ENCODE data around the gene S100P.

Gene S100P

DNA sequence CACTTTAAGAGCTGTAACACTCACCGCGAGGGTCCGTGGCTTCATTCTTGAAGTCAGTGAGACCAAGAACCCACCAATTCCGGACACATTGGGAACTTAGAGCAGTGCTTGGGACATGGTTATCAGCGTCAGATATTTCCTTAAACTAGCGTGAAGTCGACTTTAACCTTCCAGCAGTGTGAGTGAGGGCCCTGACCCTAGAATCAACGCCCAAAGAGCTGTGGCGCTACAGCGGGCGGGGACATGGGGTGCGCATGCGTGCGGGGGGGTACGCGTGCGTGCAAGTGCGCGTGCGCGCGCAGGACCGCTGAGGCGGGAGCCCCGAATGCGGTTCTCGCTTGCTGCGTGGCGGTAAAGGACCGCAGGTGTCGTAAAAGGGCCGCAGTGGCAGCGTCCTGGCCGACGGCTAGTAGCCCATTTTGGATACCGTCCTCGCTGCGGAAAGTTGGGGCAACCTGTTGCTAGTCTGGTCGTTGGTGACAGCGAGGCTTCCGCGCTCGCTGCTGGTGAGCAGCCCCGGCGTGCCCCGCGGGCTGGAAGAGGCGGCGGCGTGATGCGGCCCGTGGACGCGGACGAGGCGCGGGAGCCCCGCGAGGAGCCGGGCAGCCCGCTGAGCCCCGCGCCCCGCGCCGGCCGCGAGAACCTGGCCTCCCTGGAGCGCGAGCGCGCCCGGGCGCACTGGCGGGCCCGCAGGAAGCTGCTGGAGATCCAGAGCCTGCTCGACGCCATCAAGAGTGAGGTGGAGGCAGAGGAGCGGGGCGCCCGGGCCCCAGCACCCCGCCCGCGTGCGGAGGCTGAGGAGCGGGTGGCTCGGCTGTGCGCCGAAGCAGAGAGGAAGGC, 19.8 kb upstream of the S100P start:
- DNase-seq: no peak

DNA sequence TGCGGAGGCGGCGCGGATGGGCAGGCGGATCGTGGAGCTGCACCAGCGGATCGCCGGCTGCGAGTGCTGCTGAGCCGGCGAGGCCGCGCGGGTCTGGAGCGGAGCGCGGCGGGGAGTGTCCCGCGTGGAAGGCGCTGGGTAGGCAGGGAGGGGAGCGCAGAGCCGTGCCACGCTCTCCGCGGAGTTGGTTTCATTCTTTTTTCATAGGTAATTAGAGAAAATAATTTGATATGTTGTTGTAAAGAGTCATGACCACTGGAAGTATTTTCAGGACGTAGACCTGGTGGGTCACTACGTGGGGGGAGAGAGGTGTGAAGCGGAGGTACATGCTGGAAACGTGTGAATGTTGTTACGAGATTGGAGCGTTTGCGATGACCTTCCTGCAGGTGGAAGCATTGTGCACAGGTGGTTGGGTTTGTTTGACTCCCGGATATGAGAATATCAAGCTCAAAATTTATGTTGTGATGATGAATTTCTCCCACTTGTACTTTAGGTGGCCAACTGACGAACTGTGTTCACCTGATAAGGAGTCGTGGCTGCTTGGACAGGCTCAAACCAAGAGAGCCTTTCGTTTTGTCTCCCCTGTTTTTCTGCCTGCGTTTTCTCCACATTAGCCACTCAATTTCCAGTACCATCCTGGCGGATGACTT, 19.1 kb upstream of the S100P start:
- DNase-seq: no peak

DNA sequence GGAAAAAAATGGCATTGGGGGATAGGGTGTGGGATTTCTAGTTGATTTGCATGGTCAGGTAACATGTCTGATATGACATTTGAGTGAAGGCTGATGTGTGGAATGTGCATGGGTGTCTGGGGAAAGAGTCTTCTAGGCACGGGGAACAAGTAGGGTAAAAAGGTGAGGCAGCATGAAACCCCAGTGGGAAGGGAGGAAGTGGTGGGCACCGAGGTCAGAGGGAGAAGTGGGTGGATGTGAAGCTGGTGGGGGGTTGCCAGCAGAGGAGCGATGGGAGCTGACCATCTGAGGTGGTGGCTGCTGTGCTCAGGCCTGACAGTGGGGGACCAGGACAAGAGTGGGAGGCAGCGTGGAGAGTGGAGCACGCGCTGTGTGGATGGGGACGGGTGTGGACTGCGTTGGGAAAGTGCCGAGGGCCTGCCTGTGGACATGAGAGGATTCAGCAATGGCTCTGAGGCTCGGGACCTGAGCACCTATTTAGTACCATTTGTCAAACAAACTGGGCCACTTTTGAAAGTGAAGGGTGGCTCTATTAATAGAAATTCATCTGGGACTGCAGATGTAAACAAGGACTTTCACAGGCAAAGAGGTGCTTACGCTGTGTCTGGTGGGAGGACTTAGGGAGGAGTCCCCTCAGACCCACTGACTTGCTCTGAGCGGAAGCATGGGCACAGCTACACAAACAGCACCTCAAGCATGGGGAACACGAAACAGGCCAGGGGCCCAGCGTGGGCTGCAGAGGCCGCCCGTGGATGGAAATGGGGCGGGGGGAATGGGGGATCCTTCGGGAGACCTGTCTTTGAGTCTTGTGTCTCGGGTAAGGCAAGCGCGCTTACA, 16.7 kb upstream of the S100P start:
- no peak for DNase-seq

DNA sequence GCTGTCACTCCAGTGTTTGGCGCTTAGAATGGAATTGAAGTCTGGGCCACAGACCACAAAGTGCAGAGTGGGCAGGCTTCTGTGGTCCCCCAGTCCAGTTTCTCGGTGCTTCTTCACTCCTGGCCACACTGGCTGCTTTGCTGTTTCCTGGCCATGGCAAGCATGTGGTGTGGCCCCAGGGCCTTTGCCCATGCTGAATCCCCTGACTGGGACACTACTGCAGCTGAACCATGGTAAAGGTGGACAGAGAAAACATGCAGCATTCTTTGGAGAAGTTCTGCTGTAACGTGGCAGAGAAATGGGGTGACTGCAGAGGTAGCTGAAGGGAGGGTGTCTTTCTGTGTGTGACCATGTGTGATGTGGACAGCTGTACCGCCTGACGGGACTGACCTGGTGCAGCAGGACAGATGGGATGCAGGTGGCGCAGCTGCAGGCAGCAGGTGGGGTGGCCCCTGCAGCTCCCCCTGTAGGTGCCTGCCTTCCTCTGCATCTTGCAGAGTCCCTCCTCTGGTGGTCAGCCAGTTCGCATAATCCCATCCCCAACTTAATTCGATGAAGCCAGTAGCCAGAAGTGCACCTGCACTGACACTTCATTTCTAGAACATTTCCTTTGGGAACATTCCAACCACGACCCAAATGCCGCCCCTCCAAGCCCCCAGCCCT, 13.2 kb upstream of the S100P start:
- no peak for DNase-seq

DNA sequence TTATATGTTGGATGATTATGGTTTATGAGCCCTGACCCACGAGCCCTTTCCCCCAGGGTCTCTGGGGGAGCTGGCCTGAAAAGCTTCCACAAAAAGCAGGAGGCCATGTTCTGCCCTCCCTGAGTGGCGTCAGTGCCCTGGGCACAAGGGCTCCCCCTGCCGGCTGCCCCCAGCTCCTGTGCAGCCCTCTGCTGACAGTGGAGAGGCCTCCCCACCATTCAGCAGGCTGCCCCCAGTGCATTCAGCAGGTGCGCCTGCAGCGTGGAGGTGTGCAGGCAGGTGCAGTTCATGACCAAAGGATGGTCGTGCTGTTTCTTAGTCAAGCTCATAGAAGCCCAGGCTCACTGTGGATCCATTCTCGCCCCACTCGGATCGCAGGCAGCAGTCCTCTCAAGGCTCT, 12.5 kb upstream of the S100P start:
- no peak for DNase-seq

DNA sequence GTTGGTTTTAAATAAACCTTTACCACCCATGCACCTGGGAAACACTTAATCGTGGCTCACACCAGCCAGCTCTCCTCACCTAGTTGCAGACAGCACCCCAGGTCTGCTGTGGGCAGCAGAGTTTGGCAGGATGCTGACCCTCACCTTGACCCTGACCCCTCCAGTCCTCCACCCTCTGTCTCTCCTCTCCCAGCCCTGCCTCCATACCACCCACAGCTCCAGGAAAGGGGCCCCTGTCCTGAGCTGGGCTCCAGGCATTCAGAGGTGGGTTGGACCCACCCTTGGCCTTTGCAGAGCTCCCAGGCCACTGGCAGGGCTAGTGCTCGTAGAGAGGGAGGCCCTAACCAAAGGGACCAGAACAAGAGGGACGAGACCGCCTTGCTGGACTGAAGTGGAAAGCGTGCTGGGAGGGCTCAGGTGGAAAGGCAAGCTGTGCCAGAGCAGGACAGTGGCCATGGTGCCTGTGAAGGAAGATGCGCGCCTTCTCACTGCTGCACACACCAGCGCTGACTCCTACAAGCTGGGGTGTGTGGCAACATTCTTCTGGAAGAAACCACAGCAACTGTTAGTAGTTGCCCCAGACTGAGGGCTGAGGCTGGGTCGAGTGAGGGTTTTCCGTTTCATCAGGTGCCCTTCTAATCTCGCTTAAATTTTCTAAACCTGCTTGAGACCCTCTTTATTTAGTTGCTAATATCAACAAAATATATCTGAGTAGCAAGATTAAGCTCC, 10.7 kb upstream of the S100P start:
- no peak for DNase-seq

DNA sequence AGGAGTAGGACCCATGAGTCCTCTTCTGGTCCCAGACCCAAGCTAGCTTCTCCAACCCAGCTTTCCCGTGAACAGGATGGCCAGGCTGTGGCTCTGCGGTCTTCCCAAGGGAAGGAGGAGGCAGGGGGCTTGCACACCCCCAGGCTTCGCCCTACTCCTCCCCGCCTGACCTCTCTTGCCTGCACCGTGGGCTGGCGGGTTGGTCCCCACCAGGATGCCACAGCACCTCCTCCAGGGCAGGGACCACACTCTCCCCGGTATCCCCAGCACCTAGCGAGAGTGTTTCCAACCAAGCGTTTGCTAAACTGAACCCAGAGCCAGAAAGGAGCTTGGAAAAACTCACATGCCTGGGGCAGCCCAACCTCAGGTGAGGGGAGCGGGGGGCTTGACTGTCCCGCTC, 9.0 kb upstream of the S100P start:
- no peak for DNase-seq

DNA sequence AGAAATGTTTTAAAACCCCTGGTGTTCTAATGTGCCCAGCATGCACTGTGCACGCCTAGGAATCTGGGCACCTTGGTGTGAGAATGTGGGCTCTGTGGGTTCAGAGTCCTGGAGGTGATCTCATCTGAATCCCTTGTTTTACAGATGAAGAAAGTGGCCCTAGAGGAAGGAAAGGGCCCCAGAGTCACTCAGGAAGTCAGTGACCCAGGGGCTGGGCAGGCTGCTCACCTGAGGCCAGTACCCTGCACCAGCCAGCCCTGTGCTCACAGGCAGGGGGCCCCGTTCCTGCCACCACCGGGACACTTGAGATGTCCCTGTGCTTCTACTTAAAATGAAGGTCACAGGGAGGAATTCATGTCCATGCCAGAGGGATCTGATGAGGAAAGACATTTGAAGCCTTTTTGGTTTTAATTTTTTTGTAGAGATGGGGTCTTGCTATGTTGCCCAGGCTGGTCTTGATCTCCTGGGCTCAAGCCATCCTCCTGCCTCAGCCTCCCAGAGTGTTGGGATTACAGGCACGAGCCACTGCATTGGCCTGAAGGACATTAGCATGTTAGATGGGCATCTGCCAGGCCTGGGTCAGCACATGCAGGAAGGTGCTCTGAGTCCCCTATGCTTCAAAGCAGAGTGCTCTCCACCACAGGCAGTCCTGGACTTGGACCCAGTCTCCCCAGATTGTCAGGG, 7.4 kb upstream of the S100P start:
- DNase-seq: no peak

DNA sequence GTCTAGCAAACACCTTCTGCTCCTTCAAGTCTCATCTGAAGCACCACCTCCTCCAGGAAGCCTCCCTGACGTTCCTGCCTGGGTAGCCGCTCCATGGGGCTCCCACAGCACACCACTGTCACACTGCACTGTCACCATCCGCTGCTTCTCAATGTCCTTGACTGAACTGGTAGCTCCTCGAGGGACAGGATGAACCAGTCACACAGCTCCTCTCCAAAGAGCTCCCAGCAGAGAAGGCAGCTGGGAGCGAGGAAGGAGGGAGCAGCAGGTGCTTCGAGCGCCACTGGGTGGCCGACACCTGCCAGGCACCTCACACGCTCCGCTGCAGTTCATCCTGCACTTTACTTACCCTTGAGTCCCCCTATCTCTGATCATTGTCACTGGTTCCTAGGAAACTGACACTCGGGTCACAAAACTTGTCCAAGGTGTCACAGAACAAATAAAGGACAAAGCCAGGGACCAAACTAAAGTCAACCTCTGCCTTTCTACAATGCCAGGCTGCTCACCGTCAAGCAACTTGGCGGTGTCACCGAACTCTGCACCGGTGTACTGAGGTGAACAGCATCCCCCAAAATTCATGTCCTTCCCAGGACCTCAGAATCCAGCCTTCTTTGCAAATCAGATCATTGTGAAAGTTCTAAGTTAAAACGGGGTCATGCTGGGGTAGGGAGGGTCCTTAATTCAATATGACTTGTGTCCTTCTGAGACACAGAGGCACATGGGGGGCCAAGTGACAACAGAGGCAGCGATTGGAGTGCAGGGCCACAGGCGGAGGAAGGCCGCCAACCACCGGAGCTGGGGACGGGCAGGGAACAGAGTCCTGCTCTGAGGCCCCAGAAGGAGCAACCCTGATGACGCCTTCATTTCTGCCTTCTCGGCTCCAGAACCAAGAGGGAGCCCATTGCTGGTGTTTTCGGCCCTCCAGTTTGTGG, 5.5 kb upstream of the S100P start:
- DNase-seq: no peak

DNA sequence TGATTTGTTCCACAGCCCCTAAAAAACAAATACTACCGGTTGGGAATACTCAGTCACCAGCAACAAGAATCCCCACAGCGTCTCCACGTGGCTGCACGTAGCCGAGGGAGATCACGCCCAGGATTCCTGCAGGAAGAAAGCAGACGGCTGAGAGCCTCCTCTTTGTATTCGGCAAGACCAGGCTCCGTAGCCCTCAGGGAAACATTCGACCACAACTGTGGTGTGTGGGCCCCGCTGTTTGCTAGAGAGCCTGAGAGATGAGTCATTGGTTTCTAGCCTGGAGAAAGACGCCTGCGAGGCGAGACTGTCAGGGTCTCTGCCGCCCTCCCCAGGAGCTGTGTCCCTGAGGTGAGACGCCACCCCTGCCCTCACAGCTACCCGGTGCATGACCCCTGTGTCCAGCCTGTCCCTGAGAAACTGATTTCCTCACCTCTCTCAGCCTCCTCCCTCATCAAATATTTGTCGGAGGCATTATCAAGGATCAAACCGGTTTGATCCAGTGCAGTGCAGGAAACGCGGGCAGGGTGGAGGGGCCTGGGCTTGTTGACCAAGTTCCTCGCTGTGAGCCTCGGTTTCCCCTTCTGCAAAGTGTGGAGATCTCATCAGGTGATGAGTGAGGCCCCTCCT, 4.7 kb upstream of the S100P start:
- no peak for DNase-seq

DNA sequence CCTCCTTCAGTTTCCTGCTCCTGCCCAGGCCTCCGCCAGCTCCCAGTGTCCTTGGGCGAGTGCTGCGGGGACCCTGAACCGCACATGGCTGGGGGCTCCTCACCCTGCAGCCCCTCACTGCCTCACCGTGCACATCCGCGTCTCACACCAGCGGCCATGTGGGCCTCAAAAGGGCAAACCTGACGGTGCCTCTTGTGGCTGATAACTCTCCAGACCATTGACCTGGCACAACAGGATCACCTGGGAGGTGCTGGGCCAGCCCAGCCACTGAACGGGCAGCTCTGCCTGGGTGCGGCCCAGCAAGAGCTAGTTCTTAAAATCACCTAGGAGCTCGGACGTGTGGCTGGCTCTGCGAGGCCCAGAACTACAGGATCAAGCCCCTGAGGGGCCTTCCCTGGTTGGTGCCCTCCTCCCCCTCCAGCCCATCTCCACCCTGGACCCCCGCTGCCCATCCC, 4.1 kb upstream of the S100P start:
- DNase-seq: no peak

DNA sequence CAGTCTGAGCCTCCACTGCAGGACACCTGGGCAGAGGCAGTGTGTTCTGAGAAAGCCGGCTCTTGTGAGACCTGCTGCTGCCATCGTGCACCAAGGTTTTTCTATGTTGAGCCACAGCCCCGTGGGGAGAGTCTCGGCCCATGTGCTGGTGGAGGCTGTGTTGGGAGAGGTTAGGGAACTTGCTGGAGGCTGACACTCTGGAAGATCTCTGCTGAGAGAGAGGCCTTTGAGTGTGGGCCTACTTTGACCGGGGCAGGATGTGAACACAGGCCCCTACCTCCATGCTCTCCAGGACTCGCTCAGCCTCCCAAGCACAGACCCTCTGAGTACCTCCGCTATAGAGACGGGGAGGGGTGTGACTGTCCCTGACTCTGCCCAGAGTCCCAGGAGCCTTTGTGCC, 1.3 kb upstream of the S100P start:
- DNase-seq: no peak

DNA sequence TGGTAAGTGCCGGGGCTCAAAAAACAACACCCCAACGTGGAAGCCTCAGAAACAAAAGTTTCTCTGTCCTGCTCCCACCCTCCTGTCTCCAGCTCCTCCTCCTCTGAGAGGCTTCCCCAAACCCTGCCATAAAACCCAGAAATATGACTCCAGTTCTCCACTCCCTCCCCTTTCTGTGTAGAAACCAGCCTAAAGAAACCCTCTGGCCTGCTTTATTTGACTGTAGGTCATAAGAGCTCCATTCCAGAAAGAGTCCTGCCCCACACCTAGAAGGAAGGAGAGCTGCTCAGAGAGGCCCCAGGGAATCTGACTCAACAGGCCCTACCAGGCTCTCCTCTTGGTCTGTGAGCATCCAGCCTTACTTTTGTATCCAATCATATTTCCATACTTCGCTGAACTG, 872 bp upstream of the S100P start:
- DNase-seq: no peak

DNA sequence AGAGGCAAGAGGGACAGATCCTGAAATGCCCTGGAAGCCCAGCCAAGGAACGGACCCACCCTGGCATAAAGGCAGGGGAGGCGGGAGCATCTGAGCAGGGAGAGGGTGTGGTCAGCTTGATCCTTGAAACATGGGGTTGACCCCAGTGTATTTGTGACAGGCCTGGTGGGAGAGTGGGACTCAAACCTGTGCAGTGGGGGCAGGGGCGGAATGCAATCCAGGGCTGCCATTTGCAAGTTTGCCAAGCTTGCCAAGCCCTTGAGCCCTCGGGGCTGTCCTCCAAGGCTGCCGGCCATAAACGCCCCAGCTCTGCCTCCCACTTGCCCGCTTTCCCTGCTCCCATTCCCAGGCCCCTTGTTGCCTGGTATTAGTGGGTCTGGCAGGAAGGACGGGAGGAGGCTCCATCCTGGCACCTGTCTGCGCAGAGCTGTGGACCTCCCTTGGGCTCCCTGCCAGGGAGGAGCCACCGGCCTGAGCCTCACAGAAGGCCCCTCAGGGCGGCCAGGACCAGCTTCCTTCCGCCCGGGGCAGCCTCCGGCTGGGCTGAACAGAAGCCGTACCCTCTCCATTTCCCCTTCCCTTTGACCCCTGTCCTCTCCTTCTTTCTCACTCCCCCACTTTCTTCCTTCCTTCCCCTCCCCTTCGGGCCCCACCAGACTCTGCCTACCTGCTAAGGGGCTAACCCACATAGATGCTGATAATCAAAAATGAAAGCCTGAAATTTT, 661 bp downstream of the S100P start:
- DNase-seq: no peak

DNA sequence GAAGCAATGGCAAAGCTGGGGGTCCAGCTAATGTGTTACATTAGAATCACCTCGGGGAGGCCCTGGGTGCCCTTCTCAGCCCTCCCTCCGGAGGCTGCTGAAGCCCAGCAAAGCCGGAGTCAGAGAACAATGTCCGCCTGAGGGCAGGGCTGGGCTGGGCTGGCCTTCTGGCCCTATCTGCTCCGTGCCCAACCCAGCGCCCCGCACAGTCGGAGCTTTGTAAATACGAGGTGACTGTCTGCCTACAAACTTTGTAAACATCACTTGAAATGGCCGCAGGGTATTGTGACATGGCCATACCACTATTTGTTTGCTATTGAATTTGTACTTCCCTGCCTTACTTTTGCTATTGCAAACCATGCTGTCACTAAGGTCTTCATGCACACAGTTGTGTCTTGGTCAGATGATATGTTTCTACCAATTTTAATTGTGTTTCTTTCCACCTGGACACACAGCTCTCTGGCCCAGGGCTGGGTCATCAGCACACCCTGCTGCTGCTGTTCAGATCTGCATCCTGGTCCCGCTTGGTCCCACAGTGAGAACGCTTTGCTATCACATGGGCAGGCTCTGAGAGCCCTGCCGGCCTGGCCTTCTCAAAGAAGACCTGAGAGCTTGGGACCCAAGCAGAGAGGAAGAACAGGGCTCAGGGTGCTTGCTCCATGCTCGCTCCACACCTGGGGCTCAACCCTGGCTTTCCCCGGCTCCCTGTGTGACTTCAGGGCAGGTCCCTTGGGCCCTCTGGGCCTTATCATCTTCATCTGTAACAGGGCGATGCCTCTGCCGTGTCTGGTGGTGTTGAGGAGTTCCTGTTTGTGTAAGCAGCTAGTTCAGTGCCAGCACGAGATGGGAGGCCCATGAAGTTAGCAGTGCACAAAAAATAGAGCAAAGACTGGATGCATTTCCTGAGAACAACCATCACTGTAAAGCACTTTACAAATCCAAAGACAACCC, 2.3 kb downstream of the S100P start:
- DNase-seq: no peak

DNA sequence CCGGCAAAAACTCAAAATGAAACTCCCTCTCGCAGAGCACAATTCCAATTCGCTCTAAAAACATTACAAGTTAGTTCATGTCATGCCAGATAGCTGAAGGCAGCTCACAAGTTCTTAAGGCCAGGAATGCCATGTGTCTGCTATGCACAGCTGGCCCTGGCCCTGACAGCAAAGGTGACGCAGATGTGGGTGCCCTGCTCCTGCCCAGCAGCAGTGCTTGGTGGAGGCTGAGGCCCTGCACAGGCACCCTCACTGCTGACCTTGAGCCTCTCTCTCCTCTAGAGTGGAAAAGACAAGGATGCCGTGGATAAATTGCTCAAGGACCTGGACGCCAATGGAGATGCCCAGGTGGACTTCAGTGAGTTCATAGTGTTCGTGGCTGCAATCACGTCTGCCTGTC, 2.9 kb downstream of the S100P start:
- DNase-seq: no peak

DNA sequence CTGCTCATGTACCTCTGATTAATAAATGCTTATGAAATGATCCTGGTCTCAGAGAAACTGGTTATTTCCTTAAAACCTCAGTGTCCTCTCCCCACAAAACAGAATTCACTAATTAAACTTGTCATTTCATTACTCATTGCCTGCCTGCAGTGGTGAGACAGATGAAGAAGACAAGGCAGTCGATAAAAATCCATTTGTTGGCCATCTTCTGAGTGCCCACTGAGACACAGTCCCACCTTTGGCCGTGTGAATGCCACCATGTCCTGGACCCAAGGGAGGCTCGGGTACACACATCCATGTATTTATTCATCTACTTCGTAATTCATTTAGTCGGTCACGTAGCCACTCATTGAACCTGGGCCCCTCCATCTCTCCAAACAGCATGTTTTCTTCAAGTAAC, 3.5 kb downstream of the S100P start:
- no peak for DNase-seq

DNA sequence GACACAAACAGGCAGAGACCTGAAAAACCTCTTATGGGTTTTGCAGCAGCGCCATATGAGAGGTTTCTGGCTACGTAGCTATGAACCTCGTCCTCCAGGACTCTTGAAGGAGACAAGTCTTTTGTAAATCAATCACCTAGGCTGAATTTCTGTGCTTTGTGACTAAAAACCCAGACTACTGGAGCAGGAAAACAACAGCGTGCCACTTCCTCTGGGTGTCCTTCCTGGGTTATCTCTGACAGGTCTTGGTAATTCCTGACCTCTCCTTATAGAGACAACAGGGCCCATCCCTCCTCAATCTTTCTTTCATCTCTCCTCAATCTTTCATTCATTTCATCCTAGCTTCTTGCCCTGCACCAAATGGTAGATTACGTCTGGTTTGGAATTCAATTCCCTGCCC, 5.7 kb downstream of the S100P start:
- DNase-seq: no peak

All from NCI-H1694 (cell line).